ENCODE data around the gene TLCD1.

TLCD1 gene

GRCh38 chr17:28728364-28729200, 2.5 kb upstream of the TLCD1 start, which contains the start of gene NEK8:
TSS of gene NEK8 (plus strand) at chr17:28728788. CDS start at chr17:28728814, 26 bp downstream.
- TF ChIP-seq TAF1 (IDR thresholded peaks at IDR 0.05; ENCODE audit: borderline replicate concordance, insufficient read depth, low read length): peak; percentile 68; the same call in 1 of the 2 replicates
- peak; percentile 37; the same call in 1 of the 2 replicates for TF ChIP-seq SIN3A (IDR thresholded peaks at IDR 0.05; ENCODE audit: borderline replicate concordance, insufficient read depth, low read length)
- TF ChIP-seq REST (IDR thresholded peaks at IDR 0.05; ENCODE audit: insufficient read depth in 1 of 2, low read depth in 2 of 2, low read length in 2 of 2): no peak
- no peak for TF ChIP-seq FOXP2 (optimal IDR thresholded peaks at IDR 0.05; ENCODE audit: borderline replicate concordance, extremely low read depth, extremely low read length, insufficient read depth)
- peak; percentile 76 for TF ChIP-seq POLR2AphosphoS5 (IDR thresholded peaks at IDR 0.05; ENCODE audit: low read depth, low read length)

GRCh38 chr17:28726627-28727491, 826 bp upstream of the TLCD1 start:
- TF ChIP-seq TAF1 (IDR thresholded peaks at IDR 0.05; ENCODE audit: borderline replicate concordance, insufficient read depth, low read length) (no peak), SIN3A (IDR thresholded peaks at IDR 0.05; ENCODE audit: borderline replicate concordance, insufficient read depth, low read length) (no peak), FOXP2 (optimal IDR thresholded peaks at IDR 0.05; ENCODE audit: borderline replicate concordance, extremely low read depth, extremely low read length, insufficient read depth) (no peak), POLR2AphosphoS5 (IDR thresholded peaks at IDR 0.05; ENCODE audit: low read depth, low read length) (no peak), REST (IDR thresholded peaks at IDR 0.05; ENCODE audit: insufficient read depth in 1 of 2, low read depth in 2 of 2, low read length in 2 of 2) (no peak)

GRCh38 chr17:28725660-28726225, 290 bp downstream of the TLCD1 start:
- TF ChIP-seq TAF1 (IDR thresholded peaks at IDR 0.05; ENCODE audit: borderline replicate concordance, insufficient read depth, low read length): peak; percentile 78; the same call in 1 of the 2 replicates
- no peak for TF ChIP-seq REST (IDR thresholded peaks at IDR 0.05; ENCODE audit: insufficient read depth in 1 of 2, low read depth in 2 of 2, low read length in 2 of 2)

GRCh38 chr17:28725166-28725659, 820 bp downstream of the TLCD1 start:
- peak; percentile 12; the same call in 1 of the 2 replicates for TF ChIP-seq TAF1 (IDR thresholded peaks at IDR 0.05; ENCODE audit: borderline replicate concordance, insufficient read depth, low read length)
- no peak for TF ChIP-seq FOXP2 (optimal IDR thresholded peaks at IDR 0.05; ENCODE audit: borderline replicate concordance, extremely low read depth, extremely low read length, insufficient read depth)
- peak in 1 of 2 experiments; percentile 1; a peak in 1 of 4 replicates for TF ChIP-seq REST (IDR thresholded peaks at IDR 0.05; ENCODE audit: insufficient read depth in 1 of 2, low read depth in 2 of 2, low read length in 2 of 2)
- TF ChIP-seq SIN3A (IDR thresholded peaks at IDR 0.05; ENCODE audit: borderline replicate concordance, insufficient read depth, low read length): peak; percentile 82; the same call in 1 of the 2 replicates
- TF ChIP-seq POLR2AphosphoS5 (IDR thresholded peaks at IDR 0.05; ENCODE audit: low read depth, low read length): peak; percentile 99
